DOHH2 (cell line): ENCODE measurements around the gene DIP2C.

ENCODE experiments used
- CTCF ChIP-seq: fragments of 200-600 bp; sonication (generic); IDR thresholded peaks from one replicate; pipeline ENCODE4 v1.5.1; 2014; ENCODE audit warnings: antibody characterized with exemption, mild to moderate bottlenecking, low read depth, low read length; ENCODE audit not compliant: poor library complexity, severe bottlenecking
- EZH2phosphoT487 ChIP-seq: fragments of 200-600 bp; sonication (generic); IDR thresholded peaks from 2 replicates; pipeline ENCODE4 v1.6.1; 2017; ENCODE audit warnings: borderline replicate concordance, mild to moderate bottlenecking, antibody characterized with exemption, low read length, moderate library complexity, mixed read lengths

GRCh38 chr10:469947-470338, 219.5 kb downstream of the DIP2C start:
- TF ChIP-seq EZH2phosphoT487 (no peak), CTCF (no peak)
